GM19438 (cell line): ENCODE measurements around the gene PLIN5.
"Not testable (repeated sequence)": the region's sequence is repeated elsewhere in the genome, so short reads cannot be mapped to it uniquely, and the experiment has no call there.

Source experiments
- ATAC-seq: cut with Tn5 transposase; IDR thresholded peaks from one replicate; pipeline ENCODE4 v1.9.1; 2021; ENCODE audit warnings: low read depth; ENCODE audit not compliant: unreplicated experiment

PLIN5 gene

GRCh38 chr19:4568886-4569285 lies 33.9 kb upstream of the PLIN5 start:
- ATAC-seq = no peak

- no peak for ATAC-seq
These were observed 32.6 kb upstream of the PLIN5 start for GRCh38 chr19:4567584-4568071.

- ATAC-seq = no peak
These were observed 31.5 kb upstream of the PLIN5 start for GRCh38 chr19:4566402-4567051.

- ATAC-seq = not testable (repeated sequence)
These were observed 28.5 kb upstream of the PLIN5 start for GRCh38 chr19:4563562-4563961.

GRCh38 chr19:4562085-4562484 lies 27.1 kb upstream of the PLIN5 start:
- not testable (repeated sequence) for ATAC-seq

- ATAC-seq = no peak
These were observed 24.5 kb upstream of the PLIN5 start, which contains the start of gene SEMA6B for GRCh38 chr19:4559569-4559968. Gene SEMA6B, minus strand, starts transcription at chr19:4559684. Its CDS starts 1,227 bp downstream, at chr19:4558457.

- ATAC-seq = no peak
These were observed 23.2 kb upstream of the PLIN5 start for GRCh38 chr19:4557971-4558941.

DNA sequence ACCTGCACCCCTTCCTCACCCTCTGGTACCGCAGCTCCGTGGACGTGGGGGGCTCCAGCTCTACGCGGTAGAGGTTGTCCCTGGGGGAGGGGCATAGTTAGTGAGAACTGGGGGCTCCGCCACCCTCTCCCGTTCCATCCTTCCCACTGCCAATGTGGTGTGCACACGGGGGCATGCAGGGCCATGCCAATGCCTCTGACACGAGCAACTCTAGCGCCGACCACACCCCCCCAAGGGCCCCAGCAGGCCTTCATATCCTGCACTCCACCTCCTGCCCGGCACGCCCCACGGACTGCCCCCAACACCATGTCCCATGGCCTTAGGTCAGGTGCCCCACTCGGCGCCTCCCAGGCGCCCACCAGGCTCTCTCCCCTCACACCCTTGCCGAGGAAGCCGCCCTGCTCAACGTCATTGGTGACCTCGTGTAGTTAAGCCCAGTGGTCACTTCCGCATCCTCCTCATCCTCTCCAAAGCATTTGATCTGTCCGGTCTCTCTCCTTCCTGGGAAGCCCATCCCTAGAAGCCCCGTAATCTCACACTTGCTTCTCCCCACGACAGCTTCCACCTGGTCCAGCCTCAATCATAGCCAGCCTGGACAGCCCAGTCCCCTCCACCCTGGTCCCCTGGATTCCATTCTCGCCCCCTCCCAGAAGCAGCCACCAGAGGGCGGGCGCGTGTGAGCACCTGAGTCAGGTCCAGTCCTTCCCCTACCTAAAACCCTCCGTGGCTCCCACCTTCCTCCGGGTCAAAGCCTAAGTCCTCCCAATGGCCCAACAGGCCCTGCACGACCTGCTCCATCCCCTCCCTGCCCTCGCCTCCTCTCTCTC lies 22.3 kb upstream of the PLIN5 start:
- no peak for ATAC-seq

GRCh38 chr19:4556597-4557127 lies 21.6 kb upstream of the PLIN5 start:
- ATAC-seq = no peak

GRCh38 chr19:4555657-4556561 lies 20.9 kb upstream of the PLIN5 start:
- ATAC-seq = no peak

GRCh38 chr19:4554717-4555116 lies 19.7 kb upstream of the PLIN5 start:
- ATAC-seq = no peak

- no peak for ATAC-seq
These were observed 18.8 kb upstream of the PLIN5 start for GRCh38 chr19:4553775-4554174.

DNA sequence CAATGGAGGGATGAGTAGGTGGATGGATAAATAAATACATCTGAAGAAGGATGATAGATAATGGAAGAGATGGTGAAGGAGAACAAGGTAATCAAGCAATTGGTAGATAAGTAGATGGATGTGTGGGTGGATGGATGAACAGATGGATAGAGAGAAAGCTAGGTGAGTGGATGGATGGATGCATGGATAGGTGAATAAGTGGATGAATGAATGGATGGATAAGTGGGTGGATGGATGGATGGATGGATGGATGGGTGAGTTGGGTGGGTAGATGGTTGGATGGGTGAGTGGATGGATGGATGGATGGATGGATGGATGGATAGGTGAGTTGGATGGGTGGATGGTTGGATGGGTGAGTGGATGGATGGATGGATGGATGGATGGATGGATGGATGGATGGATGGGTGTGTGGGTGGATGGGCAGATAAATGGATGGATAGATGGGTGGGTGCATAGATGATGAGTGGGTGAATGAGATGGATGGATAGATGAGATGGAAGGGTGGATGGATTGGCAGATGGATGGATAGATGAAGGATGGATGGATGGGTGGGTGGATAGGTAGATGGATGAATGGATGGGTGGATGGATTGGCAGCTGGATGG lies 18.2 kb upstream of the PLIN5 start:
- no peak for ATAC-seq

GRCh38 chr19:4552525-4552819 lies 17.4 kb upstream of the PLIN5 start:
- ATAC-seq = no peak

- ATAC-seq = no peak
These were observed 15.5 kb upstream of the PLIN5 start for GRCh38 chr19:4550479-4551050.

GRCh38 chr19:4550018-4550417 lies 15.0 kb upstream of the PLIN5 start:
- no peak for ATAC-seq

DNA sequence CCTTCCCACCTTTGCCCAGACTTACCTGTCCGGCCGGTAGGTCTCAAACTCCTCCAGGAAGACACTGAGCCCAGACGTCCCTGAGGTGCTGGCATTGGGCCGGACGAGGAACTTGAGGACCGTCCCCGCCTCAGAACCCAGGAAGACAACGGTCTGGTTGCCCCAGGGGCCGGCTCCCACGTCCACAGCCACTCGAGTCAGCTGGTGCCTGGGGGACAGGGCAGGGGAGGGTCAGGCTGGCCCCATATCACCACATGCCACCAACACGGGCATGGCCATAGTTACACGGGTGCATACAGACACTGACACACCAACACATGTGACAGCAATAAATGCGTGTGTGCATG lies 13.2 kb upstream of the PLIN5 start:
- ATAC-seq = no peak

DNA sequence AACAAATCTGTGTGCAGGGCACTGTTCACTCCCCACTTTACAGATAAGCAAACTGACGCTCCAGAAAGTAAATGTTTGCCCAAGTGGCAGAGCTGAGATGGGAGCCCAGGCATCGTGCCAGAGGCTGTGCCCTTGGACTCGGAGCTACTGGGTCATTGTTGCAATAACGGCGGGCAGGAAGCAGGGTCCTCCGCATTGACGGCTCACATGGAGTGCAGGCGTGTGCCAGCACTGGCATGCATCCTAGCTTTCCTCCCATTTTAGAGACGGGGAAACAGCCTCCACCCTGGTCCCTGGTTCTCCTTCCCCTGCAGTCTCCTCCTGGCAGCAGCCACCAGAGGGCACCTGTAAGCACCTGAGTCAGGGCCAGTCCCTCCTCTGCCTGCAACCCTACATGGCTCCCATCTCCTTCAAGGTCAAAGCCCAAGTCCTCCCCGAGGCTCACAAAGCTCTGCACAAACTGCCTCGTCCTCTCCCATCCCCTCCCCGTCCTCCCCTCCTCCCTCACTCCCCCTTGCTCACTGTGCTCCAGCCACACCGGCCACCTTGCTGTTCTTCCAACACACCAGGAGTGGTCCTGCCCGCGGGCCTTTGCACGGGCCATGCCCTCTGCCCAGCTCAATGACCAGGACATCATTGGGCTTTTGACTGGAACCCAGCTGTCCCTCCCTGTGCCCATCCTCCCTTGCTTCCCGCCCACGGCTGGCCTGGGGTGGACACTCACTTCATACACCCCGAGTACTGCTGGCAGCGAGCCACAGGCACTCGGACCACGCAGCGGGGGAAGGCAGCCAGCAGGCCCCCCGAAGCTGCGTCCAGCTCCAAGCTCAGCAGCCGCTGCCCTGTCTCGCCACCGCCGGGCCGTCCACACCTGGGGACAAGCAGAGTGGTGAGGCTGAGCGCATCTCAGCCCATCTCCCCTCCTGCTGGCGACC lies 12.5 kb upstream of the PLIN5 start:
- ATAC-seq = no peak
